ENCODE measurements around the gene MATN3. TPM values are rescaled to one million over a fixed set of nuclear protein-coding genes. Genes with fewer than 3 reads are reported as not detected.
A peak's percentile ranks its signal among the peaks of the same experiment; 100 is the strongest.

MATN3 gene
- polyA plus RNA-seq, 3 donors from 2014 or later: not detected

DNA sequence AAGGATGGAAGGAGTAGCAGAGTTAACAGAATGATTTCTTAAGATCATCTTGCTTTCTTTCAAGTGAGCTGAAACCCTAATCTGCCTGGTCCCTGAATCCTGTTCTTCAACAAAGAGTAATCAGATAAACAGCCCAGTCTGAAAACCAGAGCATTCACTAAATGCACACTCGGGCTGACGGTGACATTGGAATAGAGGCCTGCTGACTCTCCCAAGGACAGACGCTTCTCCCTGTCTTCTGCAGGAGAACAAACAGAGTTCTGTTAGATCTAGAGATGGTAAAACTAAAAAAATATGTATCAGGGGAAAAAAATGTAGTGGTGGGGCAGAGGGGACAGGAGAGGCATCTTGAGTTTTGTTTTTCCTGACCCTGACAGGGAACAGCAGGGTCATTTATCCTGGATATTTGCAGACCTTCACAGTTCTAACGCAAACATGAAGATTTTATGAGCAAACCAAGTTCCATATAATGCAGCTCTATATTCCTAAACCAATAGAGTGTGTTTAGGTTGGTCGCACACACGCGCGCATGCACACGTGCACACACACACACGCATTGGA lies 7.3 kb downstream of the MATN3 start:
- Mint-ChIP-seq H3K4me1 (no peaks in the 10 kb centered on the region), H3K36me3 (no peaks in the 10 kb centered on the region), H3K9me3 (no peaks in the 10 kb centered on the region), H3K27ac (no peak overlapping the region), H3K27me3 (ENCODE audit: low read depth in 3 of 3) (peaks cover 2 to 16% (median 8%) of the 10 kb centered on the region in 3 donors), H3K4me3 (no peak overlapping the region)
- DNase-seq: no peak

DNA sequence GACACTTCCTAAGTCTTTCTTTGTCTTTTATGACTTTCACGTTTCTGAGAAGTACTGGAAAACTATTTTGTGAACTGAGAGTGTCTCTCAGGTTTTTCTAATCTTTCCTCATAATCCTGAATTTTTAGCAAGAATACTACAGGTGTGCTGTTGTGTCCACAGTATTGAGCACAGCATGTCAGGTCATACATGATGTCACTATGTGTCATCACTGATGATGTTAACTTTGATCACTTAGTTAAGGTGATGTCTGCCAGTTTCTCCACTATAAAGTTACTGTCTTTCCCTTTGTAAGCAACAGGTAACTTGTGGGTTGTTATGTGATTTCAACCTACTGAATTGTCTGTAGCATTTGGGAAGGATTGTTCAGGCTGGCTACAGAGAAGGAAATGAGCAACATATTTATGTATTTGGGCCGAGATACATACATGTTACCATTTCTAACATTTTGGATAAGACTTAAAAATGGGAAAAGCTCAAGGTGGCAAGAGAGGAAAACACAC lies 11.1 kb downstream of the MATN3 start:
- Mint-ChIP-seq H3K4me3 (no peak overlapping the region), H3K27ac (no peak overlapping the region), H3K4me1 (no peaks in the 10 kb centered on the region), H3K36me3 (no peaks in the 10 kb centered on the region), H3K27me3 (ENCODE audit: low read depth in 3 of 3) (peaks cover 0 to 10% (median 3%) of the 10 kb centered on the region in 3 donors), H3K9me3 (no peaks in the 10 kb centered on the region)
- DNase-seq: no peak

DNA sequence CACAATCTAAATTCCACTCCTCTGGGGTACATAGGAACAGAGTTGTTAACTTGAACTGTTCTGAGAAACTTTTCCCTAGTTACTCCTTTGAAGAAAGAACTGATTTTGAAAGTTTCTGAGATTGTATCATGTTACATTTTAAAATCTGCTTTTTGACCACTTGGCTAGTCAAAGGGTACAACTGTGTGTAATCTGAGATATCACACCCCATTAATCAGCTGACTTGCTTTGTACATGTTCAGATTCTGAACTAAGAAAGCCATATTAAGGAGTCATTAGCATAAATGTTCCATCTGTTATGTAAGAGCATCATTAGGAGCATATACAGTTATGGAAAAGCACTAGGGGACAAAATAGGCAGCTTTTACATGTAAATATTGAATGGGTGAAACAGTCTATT lies 18.7 kb downstream of the MATN3 start:
- peaks cover 15 to 23% (median 21%) of the 10 kb centered on the region in 3 donors for H3K27me3 Mint-ChIP-seq (ENCODE audit: low read depth in 3 of 3)
- H3K36me3 Mint-ChIP-seq: no peaks in the 10 kb centered on the region
- H3K4me1 Mint-ChIP-seq: peaks cover 22 to 25% of the 10 kb centered on the region in 2 donors
- no peaks in the 10 kb centered on the region for H3K9me3 Mint-ChIP-seq
- H3K27ac Mint-ChIP-seq: no peak overlapping the region
- H3K4me3 Mint-ChIP-seq: no peak overlapping the region
- DNase-seq: no peak

DNA sequence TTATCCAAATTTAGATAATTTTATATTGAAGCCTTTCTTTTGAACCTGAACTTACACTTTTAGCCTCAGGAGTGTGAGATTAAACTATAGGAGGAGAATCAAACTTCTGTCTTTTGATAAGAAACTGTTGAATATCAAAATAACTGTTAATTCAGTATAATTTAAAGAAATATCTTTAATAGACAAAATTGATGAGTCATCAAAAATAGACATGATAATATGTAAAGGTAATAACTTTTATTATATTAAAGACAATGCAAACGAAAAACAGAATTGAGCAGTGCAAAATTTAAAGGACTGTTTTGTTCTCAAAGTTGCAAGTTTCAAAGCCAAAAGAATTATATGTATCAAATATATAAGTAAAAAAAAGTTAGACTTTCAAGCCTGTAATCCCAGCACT lies 20.6 kb downstream of the MATN3 start:
- Mint-ChIP-seq H3K27me3 (ENCODE audit: low read depth in 3 of 3) (peaks cover 14 to 23% (median 19%) of the 10 kb centered on the region in 3 donors), H3K36me3 (no peaks in the 10 kb centered on the region), H3K4me3 (no peak overlapping the region), H3K4me1 (peaks cover 27 to 35% of the 10 kb centered on the region in 2 donors), H3K9me3 (no peaks in the 10 kb centered on the region), H3K27ac (no peak overlapping the region)
- no peak for DNase-seq

DNA sequence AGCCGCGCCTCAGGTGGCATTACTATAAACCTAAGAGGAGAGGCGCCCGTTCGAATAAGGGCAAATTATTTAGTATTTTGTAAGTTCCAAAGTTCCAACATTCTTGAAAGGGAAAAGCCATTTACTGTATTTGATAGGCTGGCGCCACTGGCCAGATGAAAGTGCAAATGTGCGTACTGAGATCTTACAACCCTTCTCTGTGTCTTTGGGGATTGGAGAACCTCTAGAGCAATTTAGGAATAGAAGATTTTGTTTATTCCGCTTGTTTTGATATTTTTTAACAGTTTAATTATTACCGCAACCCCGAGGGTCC lies 22.1 kb downstream of the MATN3 start:
- Mint-ChIP-seq H3K27me3 (ENCODE audit: low read depth in 3 of 3) (peaks cover 14 to 23% (median 20%) of the 10 kb centered on the region in 3 donors), H3K4me3 (peak overlapping the region; percentile 91 to 94 (median 92)), H3K27ac (peak overlapping the region; percentile 88 to 95 (median 92)), H3K4me1 (peaks cover 27 to 35% of the 10 kb centered on the region in 2 donors), H3K36me3 (no peaks in the 10 kb centered on the region), H3K9me3 (no peaks in the 10 kb centered on the region)
- DNase-seq: no peak

DNA sequence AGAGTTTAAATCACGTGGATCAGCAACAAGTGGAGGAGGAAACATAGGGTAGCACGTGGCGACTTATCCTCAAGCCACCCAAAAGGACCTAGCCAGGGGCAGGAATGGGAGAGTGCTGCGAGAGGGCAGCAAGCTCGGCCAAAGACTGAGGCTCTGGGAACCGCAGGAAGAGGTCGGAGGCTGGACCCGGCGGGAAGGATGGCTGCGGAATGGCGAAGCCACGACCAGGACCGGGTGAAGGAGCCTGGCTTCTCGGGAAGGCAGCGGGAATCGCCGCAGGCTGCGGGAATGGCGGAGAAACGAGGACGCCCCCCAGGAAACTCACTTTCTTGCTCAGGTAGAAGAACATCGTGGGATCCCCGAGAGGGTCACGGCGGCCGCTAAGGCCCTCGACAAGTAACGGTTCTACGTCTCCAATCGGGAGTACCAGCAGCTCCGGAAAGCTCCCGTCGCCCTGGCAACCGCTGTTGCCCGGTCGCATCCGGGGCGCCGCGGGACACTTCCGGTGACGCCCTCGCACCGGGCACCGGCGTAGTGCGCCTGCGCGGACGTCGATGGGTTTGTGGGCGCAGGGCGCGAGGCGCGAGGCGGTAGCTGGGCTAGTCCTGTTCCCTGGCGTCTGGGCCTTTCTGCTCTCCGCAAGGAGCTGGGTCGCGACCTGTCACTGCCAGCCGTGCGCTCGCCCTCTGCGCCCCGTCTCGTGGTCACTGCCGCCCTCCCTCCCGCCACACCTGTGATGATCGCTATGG lies 22.6 kb downstream of the MATN3 start, which contains the start of gene WDR35:
TSS of gene WDR35 (minus strand) at position 439 of the 749 bp plus-strand sequence. CDS start at position 349, 90 bp downstream.
- Mint-ChIP-seq H3K4me3 (peak within 1 kb of the TSS; percentile 91 to 94 (median 92)), H3K27me3 (ENCODE audit: low read depth in 3 of 3) (peaks cover 14 to 23% (median 19%) of the 10 kb centered on the region in 3 donors), H3K9me3 (no peaks in the 10 kb centered on the region), H3K4me1 (peaks cover 27 to 35% of the 10 kb centered on the region in 2 donors), H3K27ac (peak within 1 kb of the TSS; percentile 88 to 95 (median 92)), H3K36me3 (peaks cover 0 to 3% (median 0%) of the 10 kb centered on the region in 3 donors)
- DNase-seq: peak; percentile 93 to 94 (median 94)

DNA sequence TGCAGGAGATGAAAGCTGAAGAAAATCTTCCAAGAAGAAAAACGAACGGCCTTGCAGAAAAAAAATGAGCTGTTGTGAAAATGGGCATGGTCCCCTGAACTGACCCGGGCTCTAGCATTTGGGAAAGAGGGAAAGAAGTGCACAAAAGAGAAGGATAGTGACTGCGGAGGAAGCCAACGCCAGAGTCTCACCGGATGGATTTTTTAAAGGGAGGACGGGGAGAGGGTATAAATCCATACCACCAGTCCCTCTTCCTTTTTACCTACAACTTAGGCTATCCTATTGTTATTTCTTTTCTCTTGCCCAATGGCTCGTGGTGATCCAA lies 23.2 kb downstream of the MATN3 start:
- H3K4me3 Mint-ChIP-seq: peak overlapping the region; percentile 91 to 94 (median 92)
- peaks cover 14 to 23% (median 17%) of the 10 kb centered on the region in 3 donors for H3K27me3 Mint-ChIP-seq (ENCODE audit: low read depth in 3 of 3)
- peaks cover 27 to 35% of the 10 kb centered on the region in 2 donors for H3K4me1 Mint-ChIP-seq
- no peaks in the 10 kb centered on the region for H3K9me3 Mint-ChIP-seq
- peaks cover 1 to 5% (median 2%) of the 10 kb centered on the region in 3 donors for H3K36me3 Mint-ChIP-seq
- DNase-seq: peak in 1 of 3 donors; percentile 5
- H3K27ac Mint-ChIP-seq: peak overlapping the region; percentile 88 to 95 (median 92)

DNA sequence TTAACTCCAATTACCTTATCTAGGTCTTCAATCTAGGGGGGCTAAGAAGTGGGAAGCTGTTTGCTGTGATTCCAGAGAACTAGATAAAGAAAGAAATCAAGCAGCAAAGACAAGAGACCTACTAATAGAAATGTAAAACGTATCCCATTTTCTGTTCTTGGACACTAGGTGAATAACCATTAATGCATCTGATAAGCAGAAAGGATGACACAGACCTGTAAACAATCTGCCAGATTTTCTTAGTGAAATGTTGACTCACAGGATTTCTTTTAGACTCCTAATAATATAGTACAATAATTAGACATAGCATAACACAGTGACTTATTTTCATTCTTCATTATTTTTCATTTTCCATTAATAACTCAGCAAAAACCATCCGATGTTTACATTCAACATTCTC lies 23.9 kb downstream of the MATN3 start:
- Mint-ChIP-seq H3K9me3 (no peaks in the 10 kb centered on the region), H3K4me3 (peak overlapping the region; percentile 91 to 94 (median 92)), H3K27ac (peak overlapping the region; percentile 88 to 95 (median 92)), H3K27me3 (ENCODE audit: low read depth in 3 of 3) (peaks cover 13 to 23% (median 14%) of the 10 kb centered on the region in 3 donors), H3K4me1 (peaks cover 27 to 35% of the 10 kb centered on the region in 2 donors), H3K36me3 (peaks cover 4 to 9% (median 5%) of the 10 kb centered on the region in 3 donors)
- DNase-seq: no peak

DNA sequence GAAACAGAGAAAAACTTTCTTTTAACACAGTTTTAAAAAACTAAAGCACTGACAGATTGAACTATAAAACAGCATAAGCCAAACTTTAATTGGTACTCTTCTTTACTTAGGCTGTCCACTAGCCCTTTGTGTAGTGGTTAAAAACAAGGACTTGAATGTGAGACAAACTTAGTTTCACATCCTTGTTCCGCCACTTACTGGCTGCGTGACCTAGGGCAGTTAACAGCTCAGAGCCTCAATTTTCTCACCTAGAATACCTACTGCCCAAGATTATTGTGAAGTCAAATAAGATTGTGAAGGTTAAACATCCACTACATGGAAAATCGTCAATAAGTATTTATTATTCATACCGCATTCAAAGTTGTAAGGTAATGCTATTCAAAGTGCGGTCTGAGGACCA lies 24.5 kb downstream of the MATN3 start:
- peak overlapping the region in 3 of 6 donors; percentile 90 to 95 (median 91) for H3K27ac Mint-ChIP-seq
- H3K4me1 Mint-ChIP-seq: peaks cover 27 to 35% of the 10 kb centered on the region in 2 donors
- no peaks in the 10 kb centered on the region for H3K9me3 Mint-ChIP-seq
- peak overlapping the region in 2 of 5 donors; percentile 3 to 92 for H3K4me3 Mint-ChIP-seq
- H3K36me3 Mint-ChIP-seq: peaks cover 4 to 9% (median 5%) of the 10 kb centered on the region in 3 donors
- DNase-seq: no peak
- peaks cover 9 to 21% (median 14%) of the 10 kb centered on the region in 3 donors for H3K27me3 Mint-ChIP-seq (ENCODE audit: low read depth in 3 of 3)

DNA sequence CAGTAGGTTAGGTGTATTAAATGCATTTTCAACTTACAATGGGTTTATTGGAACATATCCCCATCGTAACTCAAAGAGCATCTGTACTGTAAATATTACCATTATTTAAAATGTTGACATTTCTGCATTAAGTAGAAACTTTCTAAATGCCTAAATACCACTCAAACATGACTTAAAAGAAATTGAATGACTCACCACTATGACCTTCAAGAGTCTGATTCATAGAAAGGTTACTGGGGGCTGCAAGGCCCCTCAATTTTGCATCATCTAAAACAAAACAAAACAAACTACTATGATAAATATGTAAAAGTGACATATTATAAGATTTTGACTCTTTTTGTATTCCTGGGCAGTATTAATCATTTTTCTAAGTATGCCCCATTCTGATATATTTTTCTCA lies 30.2 kb downstream of the MATN3 start:
- peaks cover 0 to 2% (median 0%) of the 10 kb centered on the region in 3 donors for H3K27me3 Mint-ChIP-seq (ENCODE audit: low read depth in 3 of 3)
- H3K9me3 Mint-ChIP-seq: no peaks in the 10 kb centered on the region
- H3K27ac Mint-ChIP-seq: no peak overlapping the region
- H3K4me1 Mint-ChIP-seq: no peaks in the 10 kb centered on the region
- peaks cover 9 to 28% (median 18%) of the 10 kb centered on the region in 3 donors for H3K36me3 Mint-ChIP-seq
- H3K4me3 Mint-ChIP-seq: no peak overlapping the region
- no peak for DNase-seq

DNA sequence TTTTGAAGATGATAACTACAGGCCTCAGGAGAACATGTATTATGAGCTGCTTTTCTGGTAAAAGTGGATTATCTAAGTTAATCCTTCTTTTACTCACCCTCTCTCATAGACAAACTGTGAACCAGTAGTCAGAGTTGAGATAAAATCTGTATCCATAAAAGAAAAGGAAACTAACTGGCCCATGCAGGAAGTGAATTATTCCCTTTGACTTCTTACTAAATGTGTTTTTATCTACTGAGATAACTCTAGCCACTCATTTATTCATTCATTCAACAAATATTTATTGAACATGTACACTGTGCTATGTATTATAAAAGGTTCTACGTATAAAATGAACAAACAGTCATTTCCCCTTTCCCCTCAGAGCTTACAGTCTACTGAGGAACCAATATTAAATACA lies 32.5 kb downstream of the MATN3 start:
- no peaks in the 10 kb centered on the region for H3K27me3 Mint-ChIP-seq (ENCODE audit: low read depth in 3 of 3)
- no peak overlapping the region for H3K27ac Mint-ChIP-seq
- no peak overlapping the region for H3K4me3 Mint-ChIP-seq
- no peaks in the 10 kb centered on the region for H3K9me3 Mint-ChIP-seq
- DNase-seq: no peak
- H3K4me1 Mint-ChIP-seq: no peaks in the 10 kb centered on the region
- peaks cover 11 to 29% (median 20%) of the 10 kb centered on the region in 3 donors for H3K36me3 Mint-ChIP-seq

DNA sequence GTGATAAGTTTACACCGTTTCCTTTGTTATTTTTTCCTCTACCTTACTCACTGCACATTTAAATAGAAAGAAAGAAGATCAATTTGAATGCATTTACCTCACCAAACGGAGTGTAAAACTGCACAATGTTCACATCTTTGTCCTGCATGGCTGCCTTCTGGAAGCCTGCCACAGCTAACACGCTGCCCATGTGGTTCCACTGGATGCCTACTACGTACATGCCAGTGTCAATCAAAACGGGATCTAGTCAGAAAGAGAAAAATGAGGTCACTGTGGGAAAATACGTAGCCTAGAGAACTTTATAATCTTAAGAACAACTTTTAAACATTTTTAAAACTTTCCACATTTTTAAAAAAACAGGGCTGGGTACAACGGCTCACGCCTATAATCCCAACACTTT lies 39.0 kb downstream of the MATN3 start:
- H3K4me1 Mint-ChIP-seq: peaks cover 11 to 14% of the 10 kb centered on the region in 2 donors
- DNase-seq: no peak
- H3K9me3 Mint-ChIP-seq: no peaks in the 10 kb centered on the region
- peaks cover 9 to 22% (median 18%) of the 10 kb centered on the region in 3 donors for H3K36me3 Mint-ChIP-seq
- H3K4me3 Mint-ChIP-seq: no peak overlapping the region
- H3K27ac Mint-ChIP-seq: peak overlapping the region in 2 of 6 donors; percentile 74 to 75
- H3K27me3 Mint-ChIP-seq (ENCODE audit: low read depth in 3 of 3): no peaks in the 10 kb centered on the region

DNA sequence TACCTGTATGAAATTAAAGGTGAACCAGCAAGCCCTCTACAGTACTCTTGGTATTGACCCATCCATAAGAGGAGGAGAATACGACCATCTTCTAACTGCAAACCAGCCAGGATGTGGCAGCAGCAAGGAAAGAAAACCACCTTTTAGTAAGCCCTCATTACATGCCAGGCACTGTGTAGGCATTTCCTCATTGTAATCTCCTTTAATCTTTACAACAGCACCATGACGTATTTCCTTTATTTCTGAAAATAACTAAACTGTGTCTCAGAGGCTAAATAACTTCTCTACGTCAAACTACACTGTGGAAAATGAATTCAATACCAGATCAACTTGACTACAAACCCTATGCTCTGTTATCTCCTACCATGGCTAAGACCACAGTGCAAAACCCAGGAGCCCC lies 40.8 kb downstream of the MATN3 start:
- peak; percentile 44 to 55 (median 52) for DNase-seq
- peak overlapping the region; percentile 52 to 89 (median 81) for H3K27ac Mint-ChIP-seq
- H3K4me1 Mint-ChIP-seq: peaks cover 11 to 20% of the 10 kb centered on the region in 2 donors
- no peaks in the 10 kb centered on the region for H3K27me3 Mint-ChIP-seq (ENCODE audit: low read depth in 3 of 3)
- H3K4me3 Mint-ChIP-seq: peak overlapping the region in 4 of 5 donors; percentile 5 to 39 (median 12)
- no peaks in the 10 kb centered on the region for H3K9me3 Mint-ChIP-seq
- H3K36me3 Mint-ChIP-seq: peaks cover 10 to 20% (median 17%) of the 10 kb centered on the region in 3 donors

DNA sequence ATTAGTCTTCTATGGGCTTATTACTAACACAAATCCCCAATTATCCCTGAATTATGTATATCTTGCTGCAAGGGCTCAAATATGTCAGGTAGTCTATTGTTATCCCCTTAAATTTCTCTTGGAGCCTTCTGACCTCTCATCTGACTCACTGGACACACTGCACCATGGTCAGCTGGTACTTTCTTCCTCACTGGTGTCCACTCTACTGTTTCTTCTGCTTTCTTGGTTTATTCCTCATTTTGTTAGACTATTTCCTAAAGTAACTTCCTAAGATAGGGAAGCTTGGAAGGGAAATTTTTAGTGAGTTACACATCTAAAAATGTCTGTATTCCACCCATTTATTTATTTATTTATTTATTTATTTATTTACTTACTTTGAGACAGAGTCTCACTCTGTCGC lies 49.1 kb downstream of the MATN3 start:
- peaks cover 7 to 25% (median 20%) of the 10 kb centered on the region in 3 donors for H3K36me3 Mint-ChIP-seq
- no peak for DNase-seq
- H3K27ac Mint-ChIP-seq: no peak overlapping the region
- no peak overlapping the region for H3K4me3 Mint-ChIP-seq
- H3K4me1 Mint-ChIP-seq: peaks cover 0 to 6% of the 10 kb centered on the region in 2 donors
- H3K27me3 Mint-ChIP-seq (ENCODE audit: low read depth in 3 of 3): peaks cover 0 to 2% (median 2%) of the 10 kb centered on the region in 3 donors
- no peaks in the 10 kb centered on the region for H3K9me3 Mint-ChIP-seq

Data from immature natural killer cell (primary cell).